Measurements from ENCODE around the gene GMIP.

GMIP gene

DNA sequence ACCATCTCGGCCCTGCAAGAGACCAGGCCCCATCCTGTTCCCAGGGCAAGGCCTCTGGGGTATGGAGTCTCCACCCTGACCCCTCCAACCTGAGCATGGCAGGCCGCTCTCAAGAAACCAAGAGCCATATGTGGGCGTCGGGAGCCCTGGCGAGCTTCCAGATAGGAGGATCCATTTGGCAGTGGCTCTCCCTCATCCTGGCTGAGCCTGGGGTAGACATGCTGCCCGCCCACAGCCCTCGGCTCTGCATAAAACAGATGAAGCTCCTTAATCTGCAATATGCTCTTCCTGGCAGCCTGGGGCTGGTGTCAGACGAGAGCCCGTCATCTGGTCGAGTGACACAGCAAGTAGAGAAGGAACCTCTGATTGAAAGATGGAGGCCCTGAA lies 13.9 kb upstream of the GMIP start:
- DNase-seq (ENCODE audit: low read depth, low spot score) = no peak

- DNase-seq (ENCODE audit: low read depth, low spot score) = no peak
Observed at GRCh38 chr19:19656451-19657396, 13.3 kb upstream of the GMIP start.

GRCh38 chr19:19655641-19656343 lies 12.3 kb upstream of the GMIP start:
- DNase-seq (ENCODE audit: low read depth, low spot score) = no peak

- DNase-seq (ENCODE audit: low read depth, low spot score) = no peak
Observed at GRCh38 chr19:19655051-19655594, 11.7 kb upstream of the GMIP start.

- no peak for DNase-seq (ENCODE audit: low read depth, low spot score)
Observed at GRCh38 chr19:19654441-19654840, 11.0 kb upstream of the GMIP start.

DNA sequence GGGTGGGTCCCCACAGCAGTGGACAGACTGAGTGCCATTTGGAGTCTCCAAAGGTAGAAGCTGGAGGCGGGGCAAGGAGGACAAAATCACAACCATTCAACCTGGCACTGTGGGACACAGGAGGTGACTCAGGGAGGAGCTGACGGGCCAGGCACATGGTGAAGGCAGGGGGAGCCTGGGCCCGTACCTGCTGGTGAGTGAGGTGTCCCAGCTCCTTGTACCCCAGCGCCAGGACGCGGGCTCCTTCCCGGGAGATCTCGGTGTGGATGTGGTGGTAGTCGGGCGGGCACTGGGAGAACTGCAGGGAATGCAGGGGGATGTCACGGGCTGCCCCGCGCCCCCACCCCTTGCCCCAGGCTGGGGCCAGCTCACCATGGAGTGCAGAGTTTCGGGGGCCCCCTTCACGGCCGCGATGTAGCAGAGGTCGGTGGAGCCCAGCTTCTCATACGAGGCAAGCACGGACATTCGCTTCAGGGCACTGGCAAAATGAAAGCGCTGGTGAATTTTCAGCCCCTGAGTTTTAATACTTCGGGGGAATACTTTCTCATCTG lies 10.2 kb upstream of the GMIP start:
- DNase-seq (ENCODE audit: low read depth, low spot score) = no peak

- peak; percentile 63 for DNase-seq (ENCODE audit: low read depth, low spot score)
Observed at GRCh38 chr19:19652482-19653295, 9.2 kb upstream of the GMIP start.

DNA sequence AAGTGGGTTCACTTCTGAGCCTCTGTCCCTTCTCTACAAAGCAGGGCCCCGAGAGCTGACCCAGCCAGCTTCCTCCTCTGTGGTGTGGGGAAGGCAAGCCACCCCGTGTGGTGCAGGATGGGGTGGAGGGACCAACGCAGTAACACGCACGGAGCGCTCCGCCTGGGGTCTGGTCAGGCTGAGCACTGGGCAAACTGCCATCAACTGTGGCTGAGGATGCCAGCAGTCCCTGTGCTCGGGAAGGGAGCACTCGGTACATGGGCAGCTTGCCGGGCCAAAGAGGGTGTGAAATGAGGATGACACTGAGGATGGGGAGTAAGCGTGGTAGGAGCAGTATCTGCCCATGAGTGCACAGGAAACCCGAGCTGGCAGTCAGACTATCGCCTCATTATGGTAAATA lies 7.6 kb upstream of the GMIP start:
- no peak for DNase-seq (ENCODE audit: low read depth, low spot score)

DNA sequence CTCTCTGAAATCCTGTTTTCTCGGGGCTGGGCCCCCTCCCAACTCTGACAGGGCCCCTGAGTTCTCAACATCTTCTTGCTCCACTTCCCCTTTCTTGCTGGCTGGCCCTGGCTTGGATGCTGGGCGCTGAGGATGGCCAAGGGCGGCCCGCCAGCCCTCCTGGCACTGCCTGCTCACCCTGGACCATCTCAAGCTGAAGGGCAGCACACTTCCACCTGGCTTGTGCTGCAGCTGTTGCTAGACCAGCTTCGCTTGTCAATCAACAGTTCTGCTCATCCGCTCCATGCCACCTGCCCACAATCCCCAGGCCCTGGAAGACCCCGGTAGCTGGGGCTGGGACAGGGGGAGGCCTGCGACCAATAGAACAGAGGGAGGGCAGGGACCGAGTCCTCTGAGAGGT lies 6.9 kb upstream of the GMIP start:
- no peak for DNase-seq (ENCODE audit: low read depth, low spot score)

DNA sequence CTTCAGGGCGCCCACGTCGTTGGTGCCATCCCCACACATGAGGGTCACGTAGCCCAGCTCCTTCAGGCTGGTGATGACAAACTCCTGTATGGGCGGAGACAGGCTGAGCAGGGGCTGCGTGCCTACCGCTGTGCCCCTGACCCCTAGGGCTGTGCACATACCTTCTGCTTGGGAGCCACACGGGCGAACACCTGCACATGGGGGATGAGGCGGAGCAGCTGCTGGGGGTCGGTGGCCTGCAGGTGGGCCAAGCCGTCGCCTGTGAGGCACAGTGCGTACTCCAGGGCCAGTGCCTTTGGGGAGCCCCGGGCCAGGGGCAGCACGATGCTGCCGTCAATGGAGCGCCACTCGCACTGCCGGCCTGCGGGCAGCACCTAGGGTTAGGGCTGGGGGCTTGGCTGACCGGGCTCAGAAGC lies 6.1 kb upstream of the GMIP start:
- DNase-seq (ENCODE audit: low read depth, low spot score) = no peak

GRCh38 chr19:19649155-19649554 lies 5.7 kb upstream of the GMIP start:
- DNase-seq (ENCODE audit: low read depth, low spot score) = no peak

DNA sequence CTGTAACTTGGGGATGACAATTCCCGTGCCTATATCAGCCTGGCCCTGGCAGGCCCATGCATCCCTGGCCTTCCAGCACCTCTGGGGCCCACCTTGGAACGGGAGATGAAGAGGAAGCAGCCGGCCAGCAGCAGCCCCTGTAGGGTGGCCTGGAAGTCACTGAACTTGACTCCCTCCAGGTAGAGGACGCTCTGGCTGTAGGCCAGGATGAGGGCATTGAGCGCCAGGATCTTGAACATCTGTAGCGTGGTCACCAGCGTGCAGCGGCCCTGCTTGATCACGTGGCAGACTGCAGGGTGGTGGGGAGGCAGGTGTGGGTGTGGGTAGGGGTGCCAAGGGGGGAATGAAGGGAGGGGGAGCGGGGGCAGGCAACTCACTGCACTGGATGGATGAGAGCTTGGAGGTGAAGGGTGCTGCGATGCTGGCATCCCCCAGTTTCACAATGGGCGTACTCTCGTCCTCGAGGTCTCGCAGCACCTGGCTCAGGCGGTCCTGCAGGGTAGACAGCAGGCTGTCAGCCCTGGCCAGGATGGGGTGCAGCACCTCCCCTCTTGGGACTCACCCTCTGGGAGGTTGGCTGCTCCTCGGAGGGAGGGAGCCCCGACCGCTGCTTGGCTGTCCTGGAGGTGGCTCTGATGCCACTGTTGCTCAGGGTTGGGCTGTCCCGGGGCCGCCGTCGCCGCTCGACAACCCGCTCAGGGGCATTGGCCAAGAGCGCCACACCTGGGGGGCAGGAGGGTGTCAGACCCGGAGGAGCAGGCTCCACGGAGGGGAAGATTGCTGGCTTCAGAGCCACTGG lies 3.8 kb upstream of the GMIP start:
- no peak for DNase-seq (ENCODE audit: low read depth, low spot score)

DNA sequence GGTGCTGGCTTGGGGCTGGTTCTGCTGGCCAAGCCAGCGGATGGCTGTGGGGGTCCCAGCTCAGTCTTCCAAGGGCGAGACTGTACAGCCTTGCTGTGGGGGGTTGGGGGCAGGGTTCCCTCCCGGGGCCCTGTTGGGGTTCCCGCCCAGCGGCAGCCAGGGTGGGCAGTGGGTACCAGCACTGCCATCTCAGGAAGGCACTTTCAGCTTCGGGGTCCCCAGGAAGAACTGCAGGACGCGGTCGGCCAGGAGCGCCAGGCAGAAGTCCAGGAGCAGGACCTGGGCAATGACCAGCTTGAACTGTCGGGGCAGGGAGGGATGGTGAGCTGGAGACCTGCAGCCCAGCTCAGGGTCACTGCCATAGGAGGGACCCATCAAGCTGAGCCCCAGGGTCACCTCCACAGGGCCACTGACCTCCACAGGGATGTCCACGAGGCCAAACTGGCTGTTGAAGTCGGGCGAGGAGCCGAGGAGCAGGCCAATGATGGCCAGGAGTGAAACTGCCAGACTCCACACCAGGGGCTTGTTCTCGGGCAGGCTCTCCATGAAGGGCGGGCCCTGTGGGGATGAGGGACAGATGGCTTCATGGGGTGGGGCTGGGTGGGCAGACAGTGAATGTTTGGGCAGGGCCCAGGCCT lies 1.9 kb upstream of the GMIP start:
- no peak for DNase-seq (ENCODE audit: low read depth, low spot score)

GRCh38 chr19:19644054-19644388 lies 564 bp upstream of the GMIP start:
- DNase-seq (ENCODE audit: low read depth, low spot score) = no peak

- DNase-seq (ENCODE audit: low read depth, low spot score) = peak; percentile 34
Observed at GRCh38 chr19:19642506-19643157, 825 bp downstream of the GMIP start.

- DNase-seq (ENCODE audit: low read depth, low spot score) = no peak
Observed at GRCh38 chr19:19637523-19638251, 5.8 kb downstream of the GMIP start.

DNA sequence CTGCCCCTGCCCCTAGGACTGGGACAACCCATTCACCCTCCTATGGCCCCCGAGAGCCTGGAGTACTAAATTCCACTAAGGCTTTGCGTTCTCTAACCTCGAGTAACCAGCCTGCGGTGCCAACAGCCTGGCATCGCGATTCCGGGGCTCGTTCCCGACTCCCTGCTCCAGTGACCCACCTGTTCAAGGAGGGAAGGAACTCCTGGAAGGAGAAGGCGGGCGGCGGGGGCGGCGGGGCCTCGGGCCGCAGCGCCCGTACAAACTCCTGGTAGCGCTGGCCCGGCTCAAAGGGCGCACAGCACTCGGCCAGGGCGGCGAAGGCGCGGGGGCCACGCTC lies 6.3 kb downstream of the GMIP start:
- no peak for DNase-seq (ENCODE audit: low read depth, low spot score)

DNA sequence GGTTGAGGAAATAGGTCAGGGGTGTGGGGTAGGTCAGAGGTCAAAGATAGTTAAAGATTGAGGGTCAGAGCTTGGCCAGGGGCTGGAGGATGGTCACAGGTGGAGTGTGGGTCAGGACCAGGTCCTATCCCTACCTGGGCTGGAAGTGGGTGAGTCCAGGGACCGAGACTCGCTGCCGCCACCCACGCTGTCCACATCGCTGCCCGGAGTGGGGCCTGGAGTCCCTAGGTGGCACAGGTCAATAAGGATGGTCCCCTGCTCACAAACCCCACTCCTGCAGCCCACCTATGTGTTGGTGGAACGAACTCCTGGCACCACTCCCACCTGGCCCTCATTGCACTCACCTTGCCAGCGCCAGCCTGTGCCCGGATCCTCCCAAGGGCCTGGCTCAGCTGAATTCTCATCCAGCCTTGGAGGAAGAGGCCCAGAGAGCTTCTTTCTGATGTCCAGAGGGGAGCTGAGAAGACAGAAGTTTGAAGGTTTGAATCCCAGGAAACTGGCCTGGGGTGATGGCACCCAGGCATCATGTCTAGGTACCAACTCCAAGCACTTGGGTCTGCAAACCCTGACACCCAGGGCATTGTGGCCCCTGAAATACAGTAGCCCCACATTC lies 6.8 kb downstream of the GMIP start:
- DNase-seq (ENCODE audit: low read depth, low spot score) = no peak

DNA sequence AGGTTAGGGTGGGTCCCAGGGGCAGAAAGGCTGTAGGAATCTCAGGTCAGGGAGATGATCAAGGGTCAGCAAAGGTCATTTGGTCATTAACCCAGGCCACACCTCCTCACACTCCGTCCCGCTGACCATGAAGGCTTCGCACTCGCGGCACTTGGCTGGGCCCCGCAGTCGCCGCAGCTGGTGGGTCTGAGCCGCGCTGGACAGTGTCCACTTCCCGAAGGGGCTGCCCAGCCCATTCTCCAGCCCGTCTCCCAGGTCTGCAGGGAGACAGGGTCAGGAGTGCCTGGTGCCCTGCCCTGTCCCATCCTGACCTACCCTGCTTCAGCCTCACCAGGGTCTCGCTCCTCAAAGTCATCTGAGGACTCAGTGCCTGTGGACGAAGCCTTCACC lies 8.1 kb downstream of the GMIP start:
- no peak for DNase-seq (ENCODE audit: low read depth, low spot score)

Data from astrocyte of the hippocampus (primary cell).